Esophagus squamous epithelium (tissue), 4 donors: ENCODE results near the gene PLEKHA6.

Experiments
- POLR2A ChIP-seq, 4 donors: fragments of 450-650 bp; IDR thresholded peaks; one replicate each; pipeline ENCODE4 v1.6.1; 2017; ENCODE audit warnings: antibody characterized with exemption in 4 of 4, mild to moderate bottlenecking in 4 of 4, moderate library complexity in 3 of 4
- TF ChIP-seq, protein P1 (sequence below), 6 experiments: fragments of 450-650 bp in 4 of 6; fragments of 200-600 bp in 2 of 6; sonication (generic) in 2 of 6; IDR thresholded peaks; one replicate each; pipeline ENCODE4 v1.5.1; 2016 to 2019; ENCODE audit warnings: antibody characterized with exemption in 6 of 6, mild to moderate bottlenecking in 4 of 6, moderate library complexity in 4 of 6

DNA sequence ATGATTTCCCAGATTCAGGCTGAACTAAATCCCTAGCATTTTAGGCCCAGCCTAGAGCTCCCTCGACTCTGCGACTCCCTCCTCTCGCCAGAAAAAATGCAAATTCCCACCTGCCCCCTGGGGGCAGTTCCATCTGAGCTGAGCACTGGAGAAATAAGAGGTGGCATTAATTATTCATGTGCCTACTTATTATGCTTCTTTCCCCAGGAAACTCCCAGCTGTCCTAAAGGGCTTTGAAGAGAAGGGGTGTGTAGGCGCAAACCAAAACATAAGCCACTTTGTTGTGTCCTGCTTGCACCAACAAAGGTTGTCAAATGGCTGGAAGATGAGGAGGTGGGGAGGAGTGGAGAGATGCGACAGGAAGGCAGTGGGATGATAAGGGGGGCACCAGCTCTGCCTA is 104.5 kb downstream of the PLEKHA6 start:
- TF ChIP-seq, protein P1, sequence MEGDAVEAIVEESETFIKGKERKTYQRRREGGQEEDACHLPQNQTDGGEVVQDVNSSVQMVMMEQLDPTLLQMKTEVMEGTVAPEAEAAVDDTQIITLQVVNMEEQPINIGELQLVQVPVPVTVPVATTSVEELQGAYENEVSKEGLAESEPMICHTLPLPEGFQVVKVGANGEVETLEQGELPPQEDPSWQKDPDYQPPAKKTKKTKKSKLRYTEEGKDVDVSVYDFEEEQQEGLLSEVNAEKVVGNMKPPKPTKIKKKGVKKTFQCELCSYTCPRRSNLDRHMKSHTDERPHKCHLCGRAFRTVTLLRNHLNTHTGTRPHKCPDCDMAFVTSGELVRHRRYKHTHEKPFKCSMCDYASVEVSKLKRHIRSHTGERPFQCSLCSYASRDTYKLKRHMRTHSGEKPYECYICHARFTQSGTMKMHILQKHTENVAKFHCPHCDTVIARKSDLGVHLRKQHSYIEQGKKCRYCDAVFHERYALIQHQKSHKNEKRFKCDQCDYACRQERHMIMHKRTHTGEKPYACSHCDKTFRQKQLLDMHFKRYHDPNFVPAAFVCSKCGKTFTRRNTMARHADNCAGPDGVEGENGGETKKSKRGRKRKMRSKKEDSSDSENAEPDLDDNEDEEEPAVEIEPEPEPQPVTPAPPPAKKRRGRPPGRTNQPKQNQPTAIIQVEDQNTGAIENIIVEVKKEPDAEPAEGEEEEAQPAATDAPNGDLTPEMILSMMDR (IDR thresholded peaks at IDR 0.05), result no peak
- TF ChIP-seq POLR2A (IDR thresholded peaks at IDR 0.05), result no peak
